ENCODE measurements around the gene CSGALNACT2. TPM values are rescaled to one million over a fixed set of nuclear protein-coding genes. Genes with fewer than 3 reads are reported as not detected.
"Not testable (repeated sequence)": the region's sequence is repeated elsewhere in the genome, so short reads cannot be mapped to it uniquely, and the experiment has no call there.

The CSGALNACT2 gene
- total RNA-seq, 1 experiment from 2014 or later = 3.9 TPM

- no peak for DNase-seq (ENCODE audit: low spot score)
These were observed 7.1 kb downstream of the CSGALNACT2 start for GRCh38 chr10:43145311-43145710.

GRCh38 chr10:43145936-43146335 is 7.7 kb downstream of the CSGALNACT2 start:
- not testable (repeated sequence) for DNase-seq (ENCODE audit: low spot score)

DNA sequence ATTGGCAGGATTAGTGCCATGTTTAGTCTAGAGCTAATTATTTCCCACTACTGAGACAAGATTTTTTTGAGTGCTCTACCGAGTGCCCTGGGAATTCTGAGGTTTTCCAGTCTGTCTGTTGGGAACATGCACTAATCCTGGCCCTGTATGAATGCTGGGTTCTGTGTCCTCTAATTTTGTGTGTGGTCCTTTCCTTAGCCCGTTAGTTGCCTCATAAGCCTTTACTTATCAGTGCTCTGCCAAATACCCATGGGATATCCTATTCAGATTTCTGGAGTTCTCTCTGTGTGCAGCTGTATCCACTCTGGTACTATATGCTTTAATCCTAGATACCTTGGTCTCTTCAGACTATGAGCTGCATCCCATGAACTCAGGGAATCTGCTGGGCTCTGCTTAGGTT is 13.1 kb downstream of the CSGALNACT2 start:
- DNase-seq (ENCODE audit: low spot score) = no peak

DNA sequence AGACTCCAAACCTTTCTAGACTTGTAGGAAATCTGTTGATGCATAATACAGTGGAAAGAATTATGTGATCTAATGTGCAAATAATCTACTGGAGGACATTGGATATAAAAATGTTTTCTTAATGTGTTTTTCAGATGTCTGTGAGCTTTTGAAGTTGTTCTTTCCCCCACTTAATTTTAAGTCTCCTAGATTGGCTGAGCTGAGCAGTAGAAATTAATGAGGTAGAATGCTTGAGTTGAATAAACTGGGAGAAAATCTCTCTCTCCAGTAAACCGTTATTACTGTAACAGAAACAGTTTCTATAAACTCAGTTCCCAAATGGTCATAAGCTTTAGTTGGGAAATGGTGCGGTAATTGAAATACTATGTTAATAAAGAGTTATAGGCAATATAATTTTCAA is 15.7 kb downstream of the CSGALNACT2 start:
- DNase-seq (ENCODE audit: low spot score) = no peak

DNA sequence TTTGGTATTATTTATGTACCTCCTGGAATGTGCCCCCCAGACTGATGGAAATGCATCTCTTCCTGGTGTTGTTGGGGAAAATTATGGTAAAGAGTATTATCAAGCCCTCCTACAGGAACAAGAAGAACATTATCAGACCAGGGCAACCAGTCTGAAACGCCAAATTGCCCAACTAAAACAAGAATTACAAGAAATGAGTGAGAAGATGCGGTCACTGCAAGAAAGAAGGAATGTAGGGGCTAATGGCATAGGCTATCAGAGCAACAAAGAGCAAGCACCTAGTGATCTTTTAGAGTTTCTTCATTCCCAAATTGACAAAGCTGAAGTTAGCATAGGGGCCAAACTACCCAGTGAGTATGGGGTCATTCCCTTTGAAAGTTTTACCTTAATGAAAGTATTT is 17.0 kb downstream of the CSGALNACT2 start:
- no peak for DNase-seq (ENCODE audit: low spot score)

GRCh38 chr10:43155741-43156140 is 17.5 kb downstream of the CSGALNACT2 start:
- DNase-seq (ENCODE audit: low spot score) = no peak

- DNase-seq (ENCODE audit: low spot score) = no peak
These were observed 18.5 kb downstream of the CSGALNACT2 start for GRCh38 chr10:43156590-43157341.

- no peak for DNase-seq (ENCODE audit: low spot score)
These were observed 20.4 kb downstream of the CSGALNACT2 start for GRCh38 chr10:43158636-43159035.

GRCh38 chr10:43160046-43160920 is 22.0 kb downstream of the CSGALNACT2 start:
- DNase-seq (ENCODE audit: low spot score) = no peak

DNA sequence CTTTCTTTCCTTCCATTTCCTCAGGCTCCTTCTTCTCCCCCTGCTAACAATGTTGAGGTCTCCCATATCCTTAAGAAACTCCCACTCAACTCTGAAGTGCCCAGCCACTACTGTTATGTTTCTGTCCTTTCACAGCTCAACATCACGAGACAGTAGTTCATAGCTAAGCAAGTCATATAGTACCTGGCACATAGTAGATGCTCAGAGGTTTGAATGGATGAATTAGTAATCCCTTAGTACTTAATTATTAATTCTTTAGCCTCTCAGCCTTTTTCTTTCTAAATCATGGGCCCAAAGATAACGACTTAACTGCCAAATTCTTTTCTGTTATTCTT is 22.6 kb downstream of the CSGALNACT2 start:
- no peak for DNase-seq (ENCODE audit: low spot score)

DNA sequence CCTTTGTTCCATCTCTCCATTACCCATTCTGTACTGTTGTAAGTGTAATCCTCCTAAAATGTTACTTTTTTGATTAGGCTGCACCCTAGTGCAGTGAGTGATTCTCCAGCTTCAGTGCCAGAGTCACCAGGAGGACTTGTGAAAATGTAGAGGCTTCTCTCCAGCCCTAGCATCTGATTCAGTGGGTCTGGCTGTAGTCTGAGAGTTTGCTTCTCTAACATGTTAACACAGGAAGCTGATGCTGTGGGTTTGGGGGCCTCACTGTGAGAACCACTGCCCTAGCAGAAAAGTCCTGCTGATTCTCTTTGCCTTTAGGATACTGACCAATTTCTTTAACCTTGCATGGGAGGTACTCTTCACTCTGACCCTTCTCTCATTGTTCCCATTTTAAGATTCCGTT is 24.4 kb downstream of the CSGALNACT2 start:
- DNase-seq (ENCODE audit: low spot score) = no peak

DNA sequence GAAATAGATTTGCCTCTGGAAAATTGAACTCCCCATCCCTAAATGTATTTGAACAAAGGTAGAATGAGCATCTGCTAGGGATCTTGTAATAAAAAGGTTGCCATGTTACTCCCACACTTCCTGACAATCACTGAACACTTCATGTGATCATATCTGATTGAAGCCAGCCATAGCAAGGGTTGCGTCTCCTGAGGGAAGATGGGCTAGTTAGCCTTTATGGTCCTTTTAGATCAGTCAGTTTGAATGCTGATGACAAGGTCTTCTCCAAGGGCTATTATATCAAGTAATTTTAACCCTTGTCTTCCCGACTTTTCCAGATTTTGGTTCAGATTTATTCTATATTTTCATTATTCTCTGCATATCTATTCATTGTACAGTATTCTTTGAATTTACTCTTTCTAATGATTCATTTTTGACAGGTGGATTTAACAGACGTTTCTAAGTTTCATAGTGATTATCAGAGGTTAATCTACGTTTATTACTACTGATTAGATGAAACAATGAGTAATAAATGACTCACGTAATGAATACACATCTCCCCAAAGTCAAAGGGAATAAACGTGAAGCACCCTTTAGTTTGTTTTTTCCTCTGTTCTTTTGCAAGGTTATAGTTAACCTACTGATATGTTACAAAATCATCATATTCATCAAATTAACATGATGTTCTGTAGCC is 28.1 kb downstream of the CSGALNACT2 start:
- DNase-seq (ENCODE audit: low spot score) = no peak

- no peak for DNase-seq (ENCODE audit: low spot score)
These were observed 28.7 kb downstream of the CSGALNACT2 start for GRCh38 chr10:43166880-43167497.

DNA sequence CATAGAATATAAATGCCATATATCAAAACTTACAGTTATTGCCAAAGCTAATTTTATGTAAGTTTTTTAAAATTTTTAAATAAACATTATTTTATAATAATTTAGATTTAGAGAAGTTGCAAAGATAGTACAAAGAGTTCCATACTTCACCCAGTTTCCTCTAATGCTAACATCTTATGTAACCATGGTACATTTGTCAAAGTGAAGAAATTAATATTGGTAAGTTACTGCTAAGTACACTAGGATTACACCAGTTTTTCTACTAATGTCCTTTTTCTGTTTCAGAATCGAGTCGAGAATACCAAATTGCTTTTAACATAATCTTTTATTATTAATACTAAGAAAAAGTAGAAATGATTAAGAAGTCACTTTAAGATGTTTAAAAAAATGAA is 29.2 kb downstream of the CSGALNACT2 start:
- DNase-seq (ENCODE audit: low spot score) = no peak

DNA sequence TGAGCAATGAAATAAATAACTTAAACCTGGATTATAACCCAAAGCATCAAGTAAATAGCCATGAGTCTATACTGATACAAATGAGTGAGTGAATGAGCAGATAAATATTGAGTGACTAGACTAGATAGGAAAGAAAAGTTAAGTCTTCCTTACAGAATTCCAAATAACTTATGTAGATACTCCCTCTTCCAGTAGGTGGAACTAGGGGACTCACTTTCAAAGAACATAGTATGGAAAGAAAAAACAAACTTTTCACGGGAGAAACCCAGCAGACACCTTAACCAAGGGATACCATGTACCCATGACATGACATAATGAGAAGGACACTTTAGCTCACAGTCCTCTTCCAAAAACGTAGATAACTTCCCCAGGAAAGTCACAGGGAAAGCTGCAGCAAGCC is 32.2 kb downstream of the CSGALNACT2 start:
- no peak for DNase-seq (ENCODE audit: low spot score)

- no peak for DNase-seq (ENCODE audit: low spot score)
These were observed 34.4 kb downstream of the CSGALNACT2 start for GRCh38 chr10:43172645-43173044.

DNA sequence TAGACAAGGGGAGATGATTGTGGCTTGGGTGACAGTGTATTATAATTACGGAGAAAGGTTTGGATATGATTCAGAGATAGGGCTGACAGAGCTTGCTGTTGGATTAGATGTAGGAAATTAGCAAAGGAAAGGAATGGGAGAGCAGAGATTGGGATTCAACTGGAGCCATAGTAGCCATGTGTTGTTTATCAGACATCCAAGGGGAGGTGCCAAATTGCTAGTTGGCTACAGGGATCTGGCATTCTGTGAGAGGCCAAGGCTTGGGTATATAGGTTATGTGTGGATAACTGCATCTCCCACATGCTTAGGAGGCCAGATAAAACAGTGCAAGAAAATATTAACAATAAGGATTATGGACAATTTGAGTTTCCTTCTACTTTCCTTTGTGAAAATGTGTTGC is 34.9 kb downstream of the CSGALNACT2 start:
- DNase-seq (ENCODE audit: low spot score) = no peak

DNA sequence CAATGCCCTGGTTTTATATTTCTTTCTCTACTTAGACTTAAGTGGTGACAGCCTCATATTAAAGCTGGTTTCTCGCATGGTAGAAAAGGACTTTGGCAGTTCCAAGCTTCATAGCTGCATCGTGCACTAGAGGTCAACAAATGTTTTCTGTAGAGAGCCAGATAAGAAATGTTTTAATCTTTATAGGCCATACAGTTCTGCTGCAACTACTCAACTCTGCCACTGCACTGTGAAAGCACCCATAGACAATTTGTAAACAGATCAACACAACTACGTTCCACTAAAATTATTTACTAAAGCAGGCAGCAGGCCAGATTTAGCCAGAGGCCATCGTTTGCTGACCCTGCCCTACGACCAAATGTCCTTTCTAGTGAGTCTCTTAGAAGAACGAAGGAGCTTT is 36.7 kb downstream of the CSGALNACT2 start:
- no peak for DNase-seq (ENCODE audit: low spot score)

DNA sequence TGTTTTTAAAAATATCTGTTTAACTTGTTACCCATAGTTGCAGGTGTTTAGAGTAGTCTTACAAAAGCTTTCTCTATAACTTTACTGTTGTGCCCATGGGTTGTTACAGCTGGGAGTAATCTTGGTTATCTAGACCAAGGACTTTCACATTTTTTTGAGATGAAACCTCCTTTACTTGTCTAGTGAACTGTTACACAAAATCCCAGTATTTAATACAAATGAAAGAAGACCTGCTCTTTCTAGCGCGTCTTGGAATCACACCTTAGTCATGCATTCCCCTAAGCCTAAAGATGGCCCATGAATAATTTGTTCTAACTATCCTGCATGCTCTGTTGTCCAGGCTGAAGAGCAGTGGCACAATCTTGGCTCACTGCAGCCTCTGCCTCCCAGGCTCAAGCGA is 38.0 kb downstream of the CSGALNACT2 start:
- DNase-seq (ENCODE audit: low spot score) = no peak

GRCh38 chr10:43177595-43177994 is 39.4 kb downstream of the CSGALNACT2 start:
- DNase-seq (ENCODE audit: low spot score) = no peak

GRCh38 chr10:43181146-43181545 is 42.9 kb downstream of the CSGALNACT2 start:
- DNase-seq (ENCODE audit: low spot score) = no peak

GRCh38 chr10:43183764-43184163 is 45.5 kb downstream of the CSGALNACT2 start:
- not testable (repeated sequence) for DNase-seq (ENCODE audit: low spot score)
